Transverse colon (tissue), 4 donors: ENCODE measurements around the gene IGFL2. TPM values are rescaled to one million over a fixed set of nuclear protein-coding genes. Genes with fewer than 3 reads are reported as not detected.

ENCODE experiments used
- DNase-seq: peaks from one replicate; pipeline ENCODE4 v3.0.0-alpha.2; 2019
- H3K27ac ChIP-seq, 4 donors: fragments of 200-600 bp; sonication (generic); 2 replicates each; pipeline ENCODE4 v1.5.1; 2016 to 2018; ENCODE audit warnings: inconsistent platforms in 4 of 4
- H3K27me3 ChIP-seq: fragments of 200-600 bp; sonication (generic); 2 replicates; pipeline ENCODE4 v1.5.1; 2017; ENCODE audit warnings: inconsistent platforms
- H3K36me3 ChIP-seq, 4 donors: fragments of 200-600 bp; sonication (generic); 2 replicates each; pipeline ENCODE4 v1.5.1; 2017 to 2019; ENCODE audit warnings: inconsistent platforms in 4 of 4
- H3K4me1 ChIP-seq, 4 donors: fragments of 200-600 bp; sonication (generic); 2 replicates each; pipeline ENCODE4 v1.5.1; 2017 to 2020; ENCODE audit warnings: inconsistent platforms in 4 of 4
- H3K4me3 ChIP-seq, 4 donors: fragments of 200-600 bp; sonication (generic); 1 replicate in 1 of 4; 2 replicates in 3 of 4; pipeline versions ENCODE4 v1.5.1 to v1.6.1; 2017 to 2019; ENCODE audit warnings: inconsistent platforms in 4 of 4
- H3K9me3 ChIP-seq, 2 donors: fragments of 200-600 bp; sonication (generic); 2 replicates each; pipeline ENCODE4 v1.5.1; 2017 to 2019; ENCODE audit warnings: inconsistent platforms in 2 of 2
- CTCF ChIP-seq, 5 experiments: fragments of 200-600 bp in 3 of 5; fragments of 450-650 bp in 2 of 5; sonication (generic) in 3 of 5; IDR thresholded peaks; 1 replicate in 2 of 5; 2 replicates in 3 of 5; pipeline ENCODE4 v1.5.1; 2016 to 2017; ENCODE audit warnings: antibody characterized with exemption in 5 of 5, inconsistent platforms in 3 of 5, mild to moderate bottlenecking in 2 of 5, moderate library complexity in 1 of 5
- EP300 ChIP-seq: sonication (generic); formaldehyde crosslinking; IDR thresholded peaks from one replicate; pipeline ENCODE4 v1.6.1; 2017; ENCODE audit warnings: antibody characterized with exemption, low read depth
- POLR2A ChIP-seq: fragments of 450-650 bp; IDR thresholded peaks from one replicate; pipeline ENCODE4 v1.6.1; 2016; ENCODE audit warnings: antibody characterized with exemption, mild to moderate bottlenecking, moderate library complexity
- POLR2AphosphoS5 ChIP-seq, 3 donors: sonication (generic); formaldehyde crosslinking; IDR thresholded peaks; one replicate each; pipeline ENCODE4 v1.6.1; 2016; ENCODE audit warnings: antibody characterized with exemption in 3 of 3
- WGBS, 2 donors: methylation state at CpG; one replicate each; pipeline ENCODE4 v1.1.5; 2018; ENCODE audit warnings: low coverage in 1 of 2; 5-methylcytosine and 5-hydroxymethylcytosine counted together
- in situ Hi-C, 4 donors: fragments of 200-750 bp; cut with MboI; loops; one replicate each; pipeline versions ENCODE4 v1.15.0 to v1.15.1; 2017; ENCODE audit warnings: low sequenced_read_pairs in 3 of 4, low pct_ligation_motif_present in 1 of 4, low pct_unique_long_range_greater_than_20kb in 1 of 4
- intact Hi-C: fragments of 100-400 bp; cut with DNase I; formaldehyde crosslinking; loops from one replicate; pipeline ENCODE4 v1.15.1; 2023; ENCODE audit warnings: low total_unique reads
- total RNA-seq, 4 donors: library from RNA; depleted of rRNA; stranded (reverse); fragments of >200 nt; gene quantifications; one replicate each; pipeline ENCODE4 v1.1.0, GENCODE V29; 2016

The IGFL2 gene
- total RNA-seq, 4 donors from 2014 or later, result not detected

- intact Hi-C loops, result no loop called here
- no peak for DNase-seq
- no peak overlapping the region for H3K27ac ChIP-seq
- no peaks in the 10 kb centered on the region for H3K36me3 ChIP-seq
- no peak overlapping the region for H3K4me3 ChIP-seq
- 0 to 91% methylated on average over 1 to 20 of the region's 20 CpGs for WGBS, 2 donors
- no peaks in the 10 kb centered on the region for H3K9me3 ChIP-seq
- in situ Hi-C loops, result loop anchor here in 1 of 4 donors (5.0 kb wide), 1 partner anchor 104 kb away; no protein-coding TSS in a partner anchor
- H3K27me3 ChIP-seq, result peaks cover 29% of the 10 kb centered on the region
- no peaks in the 10 kb centered on the region for H3K4me1 ChIP-seq
- TF ChIP-seq POLR2A, result no peak
- TF ChIP-seq POLR2AphosphoS5 (IDR thresholded peaks at IDR 0.05), result no peak
- no peak for TF ChIP-seq EP300
- no peak for TF ChIP-seq CTCF (IDR thresholded peaks at IDR 0.05)
These were observed 38.2 kb downstream of the IGFL2 start for GRCh38 chr19:46186101-46186716.

- TF ChIP-seq POLR2AphosphoS5 (IDR thresholded peaks at IDR 0.05) (no peak), POLR2A (no peak), EP300 (no peak), CTCF (IDR thresholded peaks at IDR 0.05) (no peak)
- no peak overlapping the region for H3K4me3 ChIP-seq
- no peaks in the 10 kb centered on the region for H3K4me1 ChIP-seq
- H3K9me3 ChIP-seq, result no peaks in the 10 kb centered on the region
- no peaks in the 10 kb centered on the region for H3K36me3 ChIP-seq
- in situ Hi-C loops, result loop anchor here in 1 of 4 donors (5.0 kb wide), 1 partner anchor 104 kb away; no protein-coding TSS in a partner anchor
- no peak for DNase-seq
- H3K27me3 ChIP-seq, result peaks cover 34% of the 10 kb centered on the region
- intact Hi-C loops, result no loop called here
- no peak overlapping the region for H3K27ac ChIP-seq
- WGBS, 2 donors, result 38% methylated on average over 5 of the region's 5 CpGs; no CpG with 5 or more reads in 1 of the 2 donors
These were observed 38.7 kb downstream of the IGFL2 start for GRCh38 chr19:46186717-46187101.

GRCh38 chr19:46189971-46190888 lies 42.2 kb downstream of the IGFL2 start:
- Histone ChIP-seq H3K4me1 (no peaks in the 10 kb centered on the region), H3K36me3 (no peaks in the 10 kb centered on the region), H3K27me3 (peaks cover 53% of the 10 kb centered on the region), H3K9me3 (no peaks in the 10 kb centered on the region), H3K4me3 (no peak overlapping the region), H3K27ac (no peak overlapping the region)
- in situ Hi-C loops (loop anchor here (5.0 to 10.0 kb wide), 4 partner anchors 103 to 165 kb away; partner anchors contain the start of gene PGLYRP1 (in 1 of the 4)), intact Hi-C loops (loop anchor here (1.0 kb wide), 1 partner anchor 107 kb away; no protein-coding TSS in a partner anchor)
- no peak for DNase-seq
- 53 to 56% methylated on average over 4 to 8 of the region's 8 CpGs for WGBS, 2 donors
- TF ChIP-seq CTCF (IDR thresholded peaks at IDR 0.05), result no peak
- TF ChIP-seq POLR2A, result no peak
- TF ChIP-seq EP300, result no peak
- TF ChIP-seq POLR2AphosphoS5 (IDR thresholded peaks at IDR 0.05), result no peak

GRCh38 chr19:46191356-46191755 lies 43.3 kb downstream of the IGFL2 start:
- 66 to 79% methylated on average over 4 of the region's 4 CpGs for WGBS, 2 donors
- in situ Hi-C loops, result loop anchor here in 3 of 4 donors (5.0 to 10.0 kb wide), 3 partner anchors 104 to 167 kb away; partner anchors contain the start of gene PGLYRP1 (in 1 of the 3)
- peaks cover 53% of the 10 kb centered on the region for H3K27me3 ChIP-seq

More at GRCh38 chr19:46191356-46191755, 43.3 kb downstream of the IGFL2 start:
- no peak overlapping the region for H3K4me3 ChIP-seq
- H3K9me3 ChIP-seq, result no peaks in the 10 kb centered on the region
- H3K27ac ChIP-seq, result no peak overlapping the region
- TF ChIP-seq POLR2AphosphoS5 (IDR thresholded peaks at IDR 0.05) (no peak), POLR2A (no peak), EP300 (no peak), CTCF (IDR thresholded peaks at IDR 0.05) (no peak)
- no peaks in the 10 kb centered on the region for H3K36me3 ChIP-seq
- DNase-seq, result no peak
- intact Hi-C loops, result no loop called here
- H3K4me1 ChIP-seq, result no peaks in the 10 kb centered on the region
